HEK293T (cell line): ENCODE data around the gene GCN1.

Experiments used
- CTCF ChIA-PET: fragments of 350-600 bp; formaldehyde crosslinking; extraction: SDS; loops from one replicate; lab custom pipeline; 2021; ENCODE audit warnings: antibody characterized with exemption, inconsistent platforms; lab: Yijun Ruan, JAX
- POLR2A ChIA-PET: fragments of 350-600 bp; formaldehyde crosslinking; extraction: SDS; loops from one replicate; lab custom pipeline; 2020; ENCODE audit warnings: antibody characterized with exemption, inconsistent platforms; lab: Yijun Ruan, JAX
- DNase-seq: peaks from one replicate; pipeline ENCODE4 v3.0.0; 2012; ENCODE audit warnings: mixed read lengths; ENCODE audit errors: extremely low spot score
- ARNT ChIP-seq: fragments of 450-650 bp; IDR thresholded peaks from 2 replicates; pipeline ENCODE4 v1.6.1; 2017; ENCODE audit warnings: mild to moderate bottlenecking
- BHLHE40 ChIP-seq: fragments of 450-650 bp; IDR thresholded peaks from 2 replicates; pipeline ENCODE4 v1.6.1; 2016; ENCODE audit warnings: mild to moderate bottlenecking, moderate library complexity, borderline replicate concordance
- CTBP1 ChIP-seq: fragments of 450-650 bp; IDR thresholded peaks from 2 replicates; pipeline ENCODE4 v1.6.1; 2016; ENCODE audit warnings: borderline replicate concordance
- ELF4 ChIP-seq: fragments of 450-650 bp; IDR thresholded peaks from 2 replicates; pipeline ENCODE4 v1.6.1; 2017; ENCODE audit warnings: antibody characterized with exemption
- FOXA1 ChIP-seq: fragments of 450-650 bp; IDR thresholded peaks from 2 replicates; pipeline ENCODE4 v1.6.1; 2016; ENCODE audit warnings: mild to moderate bottlenecking
- FOXK2 ChIP-seq: fragments of 450-650 bp; IDR thresholded peaks from 2 replicates; pipeline ENCODE4 v1.6.1; 2016; ENCODE audit warnings: mild to moderate bottlenecking
- FOXM1 ChIP-seq: fragments of 450-650 bp; IDR thresholded peaks from 2 replicates; pipeline ENCODE4 v1.6.1; 2017; ENCODE audit warnings: mild to moderate bottlenecking, borderline replicate concordance
- HDGF ChIP-seq: fragments of 450-650 bp; IDR thresholded peaks from 2 replicates; pipeline ENCODE4 v1.6.1; 2017; ENCODE audit warnings: antibody characterized with exemption, borderline replicate concordance
- L3MBTL2 ChIP-seq: fragments of 450-650 bp; conservative IDR thresholded peaks from 2 replicates; pipeline ENCODE4 v1.6.1; 2016; ENCODE audit warnings: mild to moderate bottlenecking
- LEF1 ChIP-seq: fragments of 450-650 bp; IDR thresholded peaks from 2 replicates; pipeline ENCODE4 v1.6.1; 2017; ENCODE audit warnings: mild to moderate bottlenecking, borderline replicate concordance
- NFRKB ChIP-seq: fragments of 450-650 bp; IDR thresholded peaks from 2 replicates; pipeline ENCODE4 v1.6.1; 2016; ENCODE audit warnings: mild to moderate bottlenecking, moderate library complexity
- PKNOX1 ChIP-seq: fragments of 450-650 bp; IDR thresholded peaks from 2 replicates; pipeline ENCODE4 v1.6.1; 2016
- SP1 ChIP-seq: fragments of 450-650 bp; IDR thresholded peaks from 2 replicates; pipeline ENCODE4 v1.6.1; 2017
- SUZ12 ChIP-seq: fragments of 450-650 bp; IDR thresholded peaks from 2 replicates; pipeline ENCODE4 v1.6.1; 2016; ENCODE audit warnings: mild to moderate bottlenecking
- TARDBP ChIP-seq: fragments of 450-650 bp; IDR thresholded peaks from 2 replicates; pipeline ENCODE4 v1.6.1; 2016
- ZNF384 ChIP-seq: fragments of 450-650 bp; IDR thresholded peaks from 2 replicates; pipeline ENCODE4 v1.6.1; 2016

The GCN1 gene

GRCh38 chr12:120220838-120221575, 26.5 kb upstream of the GCN1 start:
- DNase-seq = no peak
- ChIA-PET CTCF (no interaction called here), POLR2A (interaction anchor here (0.6 to 3.5 kb wide), 3 partner anchors 20 to 71 kb away, joined by 3 to 48 read pairs (median 9); partner anchors contain the start of genes RNU4-2 and RPLP0)
- TF ChIP-seq NFRKB (no peak), SUZ12 (no peak), PKNOX1 (no peak), FOXM1 (no peak), LEF1 (no peak), SP1 (no peak), TARDBP (no peak), ELF4 (no peak), ZNF384 (no peak), L3MBTL2 (no peak), FOXA1 (no peak)

GRCh38 chr12:120218680-120219606, 24.4 kb upstream of the GCN1 start:
- TF ChIP-seq PKNOX1 (no peak), HDGF (no peak), SUZ12 (no peak), BHLHE40 (no peak), L3MBTL2 (no peak), TARDBP (no peak), LEF1 (no peak), FOXK2 (no peak), FOXM1 (no peak), FOXA1 (no peak), ELF4 (no peak), ZNF384 (no peak), CTBP1 (no peak), ARNT (no peak), NFRKB (no peak), SP1 (no peak)
- ChIA-PET CTCF (interaction anchor here (0.6 to 1.1 kb wide), 2 partner anchors 9 to 63 kb away, joined by 3 read pairs; no protein-coding TSS in a partner anchor), POLR2A (interaction anchor here (0.8 to 3.5 kb wide), 5 partner anchors 9 to 74 kb away, joined by 3 to 48 read pairs (median 4); partner anchors contain the start of genes RNU4-1, RNU4-2 and RPLP0)
- no peak for DNase-seq

- CTCF ChIA-PET = interaction anchor here (0.6 to 1.5 kb wide), 3 partner anchors 11 to 49 kb away, joined by 3 to 6 read pairs (median 3); partner anchors contain the start of gene PXN
- TF ChIP-seq ZNF384 = no peak
- TF ChIP-seq FOXK2 = no peak
- no peak for TF ChIP-seq NFRKB
- no peak for TF ChIP-seq TARDBP
- TF ChIP-seq FOXM1 = no peak
- no peak for DNase-seq
- POLR2A ChIA-PET = interaction anchor here (1.2 to 1.8 kb wide), 2 partner anchors 16 to 74 kb away, joined by 7 to 11 read pairs; partner anchors contain the start of genes RNU4-2 and RPLP0
Observed at GRCh38 chr12:120216742-120217605, 22.5 kb upstream of the GCN1 start.

GRCh38 chr12:120215766-120216735, 21.5 kb upstream of the GCN1 start:
- POLR2A ChIA-PET = interaction anchor here (1.0 to 1.8 kb wide), 3 partner anchors 15 to 75 kb away, joined by 7 to 11 read pairs (median 10); partner anchors contain the start of genes RNU4-2 and RPLP0
- no peak for DNase-seq
- TF ChIP-seq NFRKB (no peak), FOXM1 (no peak), ELF4 (no peak), PKNOX1 (no peak), ARNT (no peak), SP1 (no peak), ZNF384 (no peak), TARDBP (no peak), CTBP1 (no peak), SUZ12 (no peak), L3MBTL2 (no peak), LEF1 (no peak), BHLHE40 (no peak), FOXK2 (no peak), FOXA1 (no peak), HDGF (no peak)
- CTCF ChIA-PET = interaction anchor here (1.5 kb wide), 1 partner anchor 49 kb away, joined by 3 read pairs; the partner anchor contains the start of gene PXN
